Activated CD4-positive, alpha-beta T cell treated with anti-CD3 and anti-CD28 coated beads for 36 hours (primary cell): Measurements from ENCODE around the gene MMP14. TPM values are rescaled to one million over a fixed set of nuclear protein-coding genes. Genes with fewer than 3 reads are reported as not detected.

ENCODE experiments used
- ATAC-seq: fragments of 200-7000 bp; cut with Tn5 transposase; one replicate; pipeline ENCODE4 v1.10.0; 2021; ENCODE audit warnings: mild to moderate bottlenecking, moderate library complexity
- CTCF ChIA-PET: fragments of 350-600 bp; sonication (Branson Sonifier 250); formaldehyde crosslinking; loops from one replicate; lab custom pipeline; 2021; ENCODE audit warnings: antibody characterized with exemption; lab: Charles Lee
- POLR2A ChIA-PET: fragments of 350-600 bp; sonication (Branson Sonifier 250); formaldehyde crosslinking; loops from one replicate; lab custom pipeline; 2021; ENCODE audit warnings: antibody characterized with exemption, inconsistent platforms; lab: Charles Lee
- DNase-seq: peaks from one replicate; pipeline ENCODE4 v3.0.0-alpha.2; 2020
- H3K27ac Mint-ChIP-seq: one replicate; pipeline ENCODE4 v1.8.0; 2021; ENCODE audit warnings: mixed read lengths
- H3K27me3 Mint-ChIP-seq: one replicate; pipeline ENCODE4 v1.8.0; 2021; ENCODE audit warnings: mixed read lengths
- H3K36me3 Mint-ChIP-seq: one replicate; pipeline ENCODE4 v1.8.0; 2021; ENCODE audit warnings: low read depth, mixed read lengths
- H3K4me1 Mint-ChIP-seq: one replicate; pipeline ENCODE4 v1.8.0; 2021; ENCODE audit warnings: mixed read lengths
- H3K4me3 Mint-ChIP-seq: one replicate; pipeline ENCODE4 v1.8.0; 2021; ENCODE audit warnings: mild to moderate bottlenecking, moderate library complexity, mixed read lengths
- H3K9me3 Mint-ChIP-seq: one replicate; pipeline ENCODE4 v1.8.0; 2021; ENCODE audit warnings: low read depth, mixed read lengths
- intact Hi-C, 2 experiments: fragments of 100-400 bp; cut with DNase I in 1 of 2; cut with micrococcal nuclease in 1 of 2; formaldehyde crosslinking; loops; one replicate each; pipeline versions ENCODE4 v1.14.2 to v1.15.1; 2022 to 2024; cut with DNase I, micrococcal nuclease
- total RNA-seq, 2 experiments: library from RNA; stranded (reverse); gene quantifications; one replicate each; pipeline ENCODE4 v1.2.3, GENCODE V29; 2021

MMP14 gene
- total RNA-seq, 2 experiments from 2014 or later, result 2.0 to 2.1 TPM

DNA sequence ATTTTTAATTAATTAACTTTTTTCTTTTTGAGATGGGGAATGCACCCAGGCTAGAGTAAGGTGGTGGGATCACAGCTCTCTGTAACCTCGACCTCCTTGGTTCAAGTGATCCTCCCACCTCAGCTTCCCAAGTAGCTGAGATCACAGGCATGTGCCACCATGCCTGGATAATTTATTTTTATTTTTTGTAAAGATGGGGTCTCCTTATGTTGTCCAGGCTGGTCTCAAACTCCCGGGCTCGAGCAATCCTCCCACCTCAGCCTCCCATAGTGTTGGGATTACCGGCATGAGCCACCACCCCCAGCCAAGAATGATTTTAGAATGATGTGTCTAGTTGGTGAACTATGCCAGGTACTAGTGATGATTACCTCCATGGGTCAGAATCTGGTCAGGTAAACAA is 28.6 kb downstream of the MMP14 start:
- ChIA-PET CTCF (interaction anchor here (0.6 to 4.4 kb wide), 5 partner anchors 8 to 42 kb away, joined by 3 to 23 read pairs (median 5); no protein-coding TSS in a partner anchor), POLR2A (no interaction called here)
- H3K4me1 Mint-ChIP-seq, result peaks cover 13% of the 10 kb centered on the region
- H3K9me3 Mint-ChIP-seq, result no peaks in the 10 kb centered on the region
- DNase-seq, result no peak
- H3K27me3 Mint-ChIP-seq, result no peaks in the 10 kb centered on the region
- H3K36me3 Mint-ChIP-seq, result no peaks in the 10 kb centered on the region
- no peak overlapping the region for H3K4me3 Mint-ChIP-seq
- no peak overlapping the region for H3K27ac Mint-ChIP-seq
- intact Hi-C loops, result no loop called here
- no peak for ATAC-seq

DNA sequence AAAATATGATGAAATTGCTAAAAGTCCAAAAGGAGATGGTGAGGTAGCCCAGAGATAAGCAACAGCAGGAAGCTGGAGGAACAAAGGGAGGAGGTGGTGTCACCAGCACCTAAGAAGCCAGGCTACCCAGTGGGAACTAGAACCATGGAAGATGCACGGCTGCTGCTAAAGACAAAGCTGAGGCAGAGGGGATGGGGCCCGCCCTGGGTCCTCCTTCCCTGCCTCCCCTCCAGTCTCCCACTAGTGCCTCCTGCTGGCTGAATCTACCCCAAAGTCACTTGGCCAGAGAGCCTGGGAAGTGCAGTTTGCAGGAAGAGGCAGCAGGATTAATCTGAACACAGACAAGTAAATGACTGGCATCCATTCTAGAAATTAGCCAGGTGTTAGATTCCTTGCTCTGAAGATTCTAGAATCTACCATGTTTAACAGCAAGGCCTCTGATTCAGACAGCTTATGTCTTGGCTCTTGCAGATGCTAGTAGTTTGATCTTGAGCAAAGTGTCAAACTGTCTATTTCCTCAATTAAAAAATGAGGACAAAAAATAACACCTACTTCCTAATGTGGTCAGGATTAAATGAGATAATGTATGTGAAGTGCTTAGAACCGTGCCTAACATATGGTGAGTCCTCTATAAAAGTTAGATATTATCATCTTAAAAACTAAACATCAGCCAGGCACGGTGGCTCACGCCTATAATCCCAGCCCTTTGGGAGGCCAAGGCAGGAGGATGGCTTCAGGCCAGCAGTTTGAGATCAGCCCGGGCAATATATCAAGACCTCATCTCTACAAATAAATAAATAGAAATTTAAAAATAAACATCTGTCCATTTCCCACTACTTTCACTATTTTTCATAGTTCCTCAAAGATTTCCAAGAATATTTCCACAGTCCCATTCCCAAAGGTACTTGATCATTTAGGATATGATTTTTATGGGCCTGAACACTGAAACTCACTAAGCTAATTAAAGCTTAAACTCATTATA is 29.3 kb downstream of the MMP14 start:
- Mint-ChIP-seq H3K27ac (no peak overlapping the region), H3K36me3 (no peaks in the 10 kb centered on the region), H3K27me3 (no peaks in the 10 kb centered on the region), H3K4me3 (no peak overlapping the region), H3K4me1 (peaks cover 20% of the 10 kb centered on the region), H3K9me3 (no peaks in the 10 kb centered on the region)
- ATAC-seq (peak; percentile 49), DNase-seq (peak; percentile 54)
- ChIA-PET POLR2A (interaction anchor here (0.6 kb wide), 1 partner anchor 36 kb away, joined by 3 read pairs; no protein-coding TSS in a partner anchor), CTCF (interaction anchor here (0.9 to 4.4 kb wide), 8 partner anchors 8 to 1009 kb away, joined by 3 to 23 read pairs (median 4); no protein-coding TSS in a partner anchor)
- intact Hi-C loops, result no loop called here

DNA sequence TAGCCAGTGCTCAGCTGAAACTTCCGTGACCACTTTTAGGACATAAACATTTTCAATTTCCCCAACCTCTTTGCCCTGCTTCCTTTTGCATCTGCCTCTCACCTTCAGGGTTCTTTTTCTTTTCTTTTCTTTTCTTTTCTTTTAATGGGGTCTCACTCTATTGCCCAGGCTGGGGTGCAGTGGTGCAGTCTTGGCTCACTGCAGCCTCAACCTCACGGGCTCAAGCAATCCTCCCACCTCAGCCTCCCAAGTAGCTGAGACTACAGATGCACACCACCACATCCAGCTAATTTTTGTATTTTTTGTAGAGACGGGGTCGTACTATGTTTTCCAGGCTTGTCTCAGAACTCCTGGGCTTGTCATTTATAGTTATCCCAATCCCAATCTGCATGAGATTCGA is 30.5 kb downstream of the MMP14 start:
- ChIA-PET POLR2A (no interaction called here), CTCF (interaction anchor here (0.9 to 4.1 kb wide), 5 partner anchors 12 to 1010 kb away, joined by 3 to 18 read pairs (median 4); no protein-coding TSS in a partner anchor)
- ATAC-seq (no peak), DNase-seq (no peak)
- H3K9me3 Mint-ChIP-seq, result no peaks in the 10 kb centered on the region
- intact Hi-C loops, result no loop called here
- no peaks in the 10 kb centered on the region for H3K36me3 Mint-ChIP-seq
- H3K4me3 Mint-ChIP-seq, result no peak overlapping the region
- H3K4me1 Mint-ChIP-seq, result peaks cover 24% of the 10 kb centered on the region
- no peak overlapping the region for H3K27ac Mint-ChIP-seq
- no peaks in the 10 kb centered on the region for H3K27me3 Mint-ChIP-seq

DNA sequence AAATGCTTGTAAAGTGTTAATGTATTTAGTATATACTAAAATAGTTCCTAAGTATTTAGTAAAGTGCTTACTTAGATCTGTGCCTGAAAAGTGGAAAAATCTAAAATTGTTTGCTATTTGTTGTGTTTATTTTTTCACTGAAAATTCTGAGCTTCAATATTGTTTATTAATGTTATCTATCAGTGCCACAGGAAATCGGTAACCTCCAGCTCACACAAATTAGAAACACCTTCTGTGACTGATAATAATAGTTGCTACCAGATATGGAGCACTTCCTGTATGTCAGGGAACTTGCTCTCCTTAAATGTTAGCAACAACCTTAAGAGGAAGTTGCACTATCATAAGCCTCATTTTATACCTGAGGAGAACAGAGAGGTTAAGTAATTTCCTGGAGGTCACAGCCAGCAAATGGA is 34.4 kb downstream of the MMP14 start:
- CTCF ChIA-PET, result interaction anchor here (0.9 to 6.7 kb wide), 11 partner anchors 12 to 300 kb away, joined by 3 to 111 read pairs (median 7); partner anchors contain the start of genes PRMT5, RBM23 and REM2
- H3K27me3 Mint-ChIP-seq, result no peaks in the 10 kb centered on the region

DNA sequence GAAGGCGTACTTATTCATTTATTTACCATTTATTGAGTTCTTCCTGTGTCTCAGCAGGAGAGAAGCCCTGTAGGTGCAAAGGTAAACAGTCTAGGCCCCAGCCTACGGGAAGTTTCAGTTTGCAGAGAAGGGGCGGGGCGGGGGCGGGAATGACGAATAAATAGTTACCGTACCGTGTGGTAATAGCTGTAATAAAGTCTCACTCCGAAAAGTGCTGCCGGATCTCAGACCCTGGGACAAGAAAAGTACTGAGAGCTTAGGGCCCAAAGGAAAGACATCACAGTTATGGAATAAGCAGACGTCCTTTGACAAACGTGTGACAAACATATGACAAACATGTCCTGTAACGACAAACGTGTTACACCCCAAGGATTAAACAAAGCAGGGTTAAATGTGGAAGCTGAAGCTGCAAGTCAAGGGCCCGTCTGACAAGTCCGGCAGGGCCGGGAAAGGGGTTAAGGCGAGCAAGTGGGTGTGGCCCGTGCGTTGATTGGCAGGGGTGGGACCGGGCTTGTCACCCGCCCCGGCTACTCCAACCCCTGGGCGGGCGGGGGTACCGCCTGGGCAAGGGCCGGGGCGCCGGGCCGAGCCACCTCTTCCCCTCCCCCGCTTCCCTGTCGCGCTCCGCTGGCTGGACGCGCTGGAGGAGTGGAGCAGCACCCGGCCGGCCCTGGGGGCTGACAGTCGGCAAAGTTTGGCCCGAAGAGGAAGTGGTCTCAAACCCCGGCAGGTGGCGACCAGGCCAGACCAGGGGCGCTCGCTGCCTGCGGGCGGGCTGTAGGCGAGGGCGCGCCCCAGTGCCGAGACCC is 35.0 kb downstream of the MMP14 start, which contains the start of gene LRP10:
TSS of gene LRP10 (plus strand) at position 517 of the 809 bp plus-strand sequence. CDS start 564 bp downstream, outside the sequence.
- peak; percentile 80 for ATAC-seq
- ChIA-PET POLR2A (interaction anchor here (0.6 to 1.4 kb wide), 10 partner anchors 18 to 1360 kb away, joined by 3 to 9 read pairs (median 3); partner anchors contain the start of genes CHMP4A, DAD1, METTL3 and RBM23), CTCF (interaction anchor here (0.6 to 6.7 kb wide), 21 partner anchors 8 to 1019 kb away, joined by 3 to 111 read pairs (median 6); partner anchors contain the start of genes PRMT5, RBM23 and REM2)
- intact Hi-C loops, result loop anchor here (1.0 to 5.0 kb wide), 18 partner anchors 15 to 315 kb away; partner anchors contain the start of genes AJUBA (in 2 of the 2), PRMT5 (in 2 of the 2), ACIN1 (in 1 of the 2) and C14orf119 (in 1 of the 2)
- no peaks in the 10 kb centered on the region for H3K27me3 Mint-ChIP-seq
- peak within 1 kb of the TSS; percentile 88 for H3K4me3 Mint-ChIP-seq
- H3K36me3 Mint-ChIP-seq, result peaks cover 26% of the 10 kb centered on the region
- H3K4me1 Mint-ChIP-seq, result peaks cover 37% of the 10 kb centered on the region
- DNase-seq, result peak; percentile 92
- peak within 1 kb of the TSS; percentile 99 for H3K27ac Mint-ChIP-seq
- H3K9me3 Mint-ChIP-seq, result no peaks in the 10 kb centered on the region

More for the DNA sequence above, 34.4 kb downstream of the MMP14 start:
- DNase-seq (no peak), ATAC-seq (peak; percentile 77)
- POLR2A ChIA-PET, result interaction anchor here (0.6 to 1.4 kb wide), 12 partner anchors 19 to 1359 kb away, joined by 3 to 9 read pairs (median 3); partner anchors contain the start of genes CHMP4A, DAD1, METTL3 and RBM23
- peak overlapping the region; percentile 88 for H3K4me3 Mint-ChIP-seq
- intact Hi-C loops, result loop anchor here (1.0 to 5.0 kb wide), 15 partner anchors 16 to 315 kb away; partner anchors contain the start of genes PRMT5 (in 2 of the 2), ACIN1 (in 1 of the 2), AJUBA (in 1 of the 2) and C14orf119 (in 1 of the 2)
- H3K9me3 Mint-ChIP-seq, result no peaks in the 10 kb centered on the region
- H3K27ac Mint-ChIP-seq, result peak overlapping the region; percentile 99
- H3K4me1 Mint-ChIP-seq, result peaks cover 34% of the 10 kb centered on the region
- H3K36me3 Mint-ChIP-seq, result peaks cover 20% of the 10 kb centered on the region

DNA sequence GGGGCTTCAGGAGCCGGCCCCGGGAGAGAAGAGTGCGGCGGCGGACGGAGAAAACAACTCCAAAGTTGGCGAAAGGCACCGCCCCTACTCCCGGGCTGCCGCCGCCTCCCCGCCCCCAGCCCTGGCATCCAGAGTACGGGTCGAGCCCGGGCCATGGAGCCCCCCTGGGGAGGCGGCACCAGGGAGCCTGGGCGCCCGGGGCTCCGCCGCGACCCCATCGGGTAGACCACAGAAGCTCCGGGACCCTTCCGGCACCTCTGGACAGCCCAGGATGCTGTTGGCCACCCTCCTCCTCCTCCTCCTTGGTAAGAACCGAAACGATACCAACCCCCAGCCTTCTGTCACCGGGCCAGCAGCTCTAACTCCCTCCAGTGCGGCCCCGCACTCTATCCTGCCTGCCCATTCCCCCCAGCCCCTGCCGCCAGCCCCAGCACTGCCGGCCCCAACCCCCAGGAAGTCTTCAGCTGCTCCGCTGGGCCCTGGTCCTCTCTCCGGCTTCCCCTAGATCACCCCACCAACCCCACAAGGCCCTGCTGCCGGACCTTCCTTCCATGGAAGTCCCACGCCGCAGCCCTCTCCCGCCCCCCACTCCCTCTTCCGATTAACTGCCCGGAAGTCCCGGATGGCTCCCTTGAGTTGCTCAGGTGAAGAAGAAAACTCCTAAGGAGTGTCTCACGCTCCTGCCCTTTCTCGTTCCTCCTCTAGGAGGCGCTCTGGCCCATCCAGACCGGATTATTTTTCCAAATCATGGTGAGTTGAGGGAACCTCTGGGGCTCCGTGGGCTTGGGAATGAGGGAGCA is 35.8 kb downstream of the MMP14 start:
- peak; percentile 84 for DNase-seq
- CTCF ChIA-PET, result interaction anchor here (0.6 to 6.7 kb wide), 26 partner anchors 9 to 1020 kb away, joined by 3 to 111 read pairs (median 6); partner anchors contain the start of genes OXA1L, PRMT5, RBM23 and REM2
- peaks cover 37% of the 10 kb centered on the region for H3K4me1 Mint-ChIP-seq

DNA sequence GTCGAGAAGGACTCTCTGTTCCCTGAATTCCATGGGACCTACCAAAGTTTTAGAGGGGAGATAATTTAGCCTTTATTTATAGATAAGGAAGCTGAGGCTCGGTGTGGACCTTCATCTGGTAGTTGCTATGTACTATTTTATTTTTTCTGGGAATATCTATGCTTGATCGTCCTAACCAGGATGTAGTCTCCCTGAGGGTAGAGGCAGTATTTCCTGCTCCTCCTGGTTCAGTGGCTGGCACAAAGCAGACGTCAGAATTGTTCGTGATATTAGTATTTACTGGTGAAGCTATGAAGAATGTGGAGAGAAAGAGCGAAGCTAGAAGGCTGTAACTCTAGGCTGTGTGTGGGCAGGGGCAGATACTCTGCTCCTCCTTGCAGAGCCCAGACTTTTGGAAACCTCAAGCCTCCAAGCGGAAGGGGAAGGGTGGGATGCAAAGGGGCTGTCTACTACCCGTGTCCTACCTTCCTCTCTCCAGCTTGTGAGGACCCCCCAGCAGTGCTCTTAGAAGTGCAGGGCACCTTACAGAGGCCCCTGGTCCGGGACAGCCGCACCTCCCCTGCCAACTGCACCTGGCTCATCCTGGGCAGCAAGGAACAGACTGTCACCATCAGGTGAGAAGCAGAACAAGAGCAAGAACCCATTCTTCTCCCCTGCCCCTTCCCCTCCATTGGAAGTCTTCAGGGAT is 36.6 kb downstream of the MMP14 start:
- ATAC-seq, result no peak
- H3K4me3 Mint-ChIP-seq, result peak overlapping the region; percentile 88
- peaks cover 29% of the 10 kb centered on the region for H3K36me3 Mint-ChIP-seq
- no peak for DNase-seq
- POLR2A ChIA-PET, result interaction anchor here (0.6 to 1.1 kb wide), 3 partner anchors 10 to 14 kb away, joined by 3 to 4 read pairs (median 3); no protein-coding TSS in a partner anchor
- intact Hi-C loops, result loop anchor here (1.0 to 5.0 kb wide), 4 partner anchors 14 to 110 kb away; partner anchors contain the start of gene AJUBA (in 2 of the 2)
- peak overlapping the region; percentile 91 for H3K27ac Mint-ChIP-seq
- H3K9me3 Mint-ChIP-seq, result no peaks in the 10 kb centered on the region
- CTCF ChIA-PET, result interaction anchor here (0.6 to 6.7 kb wide), 23 partner anchors 10 to 312 kb away, joined by 3 to 111 read pairs (median 6); partner anchors contain the start of genes CDH24, OXA1L and REM2
- H3K4me1 Mint-ChIP-seq, result peaks cover 37% of the 10 kb centered on the region
- no peaks in the 10 kb centered on the region for H3K27me3 Mint-ChIP-seq

More for the DNA sequence above, 35.8 kb downstream of the MMP14 start:
- H3K36me3 Mint-ChIP-seq, result peaks cover 29% of the 10 kb centered on the region
- intact Hi-C loops, result loop anchor here (1.0 to 5.0 kb wide), 4 partner anchors 15 to 111 kb away; partner anchors contain the start of gene AJUBA (in 2 of the 2)
- POLR2A ChIA-PET, result interaction anchor here (0.6 to 1.4 kb wide), 4 partner anchors 10 to 365 kb away, joined by 3 to 9 read pairs (median 4); partner anchors contain the start of gene DAD1
- peak overlapping the region; percentile 88 for H3K4me3 Mint-ChIP-seq
- H3K9me3 Mint-ChIP-seq, result no peaks in the 10 kb centered on the region
- no peaks in the 10 kb centered on the region for H3K27me3 Mint-ChIP-seq
- peak overlapping the region; percentile 91 for H3K27ac Mint-ChIP-seq
- peak; percentile 13 for ATAC-seq

DNA sequence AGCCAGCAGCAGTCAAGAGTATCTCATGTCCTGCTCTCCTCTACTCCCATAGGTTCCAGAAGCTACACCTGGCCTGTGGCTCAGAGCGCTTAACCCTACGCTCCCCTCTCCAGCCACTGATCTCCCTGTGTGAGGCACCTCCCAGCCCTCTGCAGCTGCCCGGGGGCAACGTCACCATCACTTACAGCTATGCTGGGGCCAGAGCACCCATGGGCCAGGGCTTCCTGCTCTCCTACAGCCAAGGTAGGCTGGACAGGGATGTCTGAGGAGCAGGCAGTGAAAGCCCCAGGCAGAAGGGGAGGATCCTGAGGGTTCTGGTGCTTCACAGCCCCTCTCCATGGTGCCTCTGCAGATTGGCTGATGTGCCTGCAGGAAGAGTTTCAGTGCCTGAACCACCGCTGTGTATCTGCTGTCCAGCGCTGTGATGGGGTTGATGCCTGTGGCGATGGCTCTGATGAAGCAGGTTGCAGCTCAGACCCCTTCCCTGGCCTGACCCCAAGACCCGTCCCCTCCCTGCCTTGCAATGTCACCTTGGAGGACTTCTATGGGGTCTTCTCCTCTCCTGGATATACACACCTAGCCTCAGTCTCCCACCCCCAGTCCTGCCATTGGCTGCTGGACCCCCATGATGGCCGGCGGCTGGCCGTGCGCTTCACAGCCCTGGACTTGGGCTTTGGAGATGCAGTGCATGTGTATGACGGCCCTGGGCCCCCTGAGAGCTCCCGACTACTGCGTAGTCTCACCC is 38.8 kb downstream of the MMP14 start:
- H3K27ac Mint-ChIP-seq, result no peak overlapping the region
- POLR2A ChIA-PET, result no interaction called here
- CTCF ChIA-PET, result interaction anchor here (1.4 to 6.7 kb wide), 3 partner anchors 12 to 52 kb away, joined by 5 to 66 read pairs (median 23); no protein-coding TSS in a partner anchor

More for the DNA sequence above, 38.8 kb downstream of the MMP14 start:
- ATAC-seq, result no peak
- Mint-ChIP-seq H3K4me3 (no peak overlapping the region), H3K27me3 (no peaks in the 10 kb centered on the region), H3K4me1 (peaks cover 29% of the 10 kb centered on the region), H3K9me3 (no peaks in the 10 kb centered on the region), H3K36me3 (peaks cover 35% of the 10 kb centered on the region)
- intact Hi-C loops, result no loop called here
- DNase-seq, result no peak
